ENCODE results near the gene MICAL3.

The MICAL3 gene

DNA sequence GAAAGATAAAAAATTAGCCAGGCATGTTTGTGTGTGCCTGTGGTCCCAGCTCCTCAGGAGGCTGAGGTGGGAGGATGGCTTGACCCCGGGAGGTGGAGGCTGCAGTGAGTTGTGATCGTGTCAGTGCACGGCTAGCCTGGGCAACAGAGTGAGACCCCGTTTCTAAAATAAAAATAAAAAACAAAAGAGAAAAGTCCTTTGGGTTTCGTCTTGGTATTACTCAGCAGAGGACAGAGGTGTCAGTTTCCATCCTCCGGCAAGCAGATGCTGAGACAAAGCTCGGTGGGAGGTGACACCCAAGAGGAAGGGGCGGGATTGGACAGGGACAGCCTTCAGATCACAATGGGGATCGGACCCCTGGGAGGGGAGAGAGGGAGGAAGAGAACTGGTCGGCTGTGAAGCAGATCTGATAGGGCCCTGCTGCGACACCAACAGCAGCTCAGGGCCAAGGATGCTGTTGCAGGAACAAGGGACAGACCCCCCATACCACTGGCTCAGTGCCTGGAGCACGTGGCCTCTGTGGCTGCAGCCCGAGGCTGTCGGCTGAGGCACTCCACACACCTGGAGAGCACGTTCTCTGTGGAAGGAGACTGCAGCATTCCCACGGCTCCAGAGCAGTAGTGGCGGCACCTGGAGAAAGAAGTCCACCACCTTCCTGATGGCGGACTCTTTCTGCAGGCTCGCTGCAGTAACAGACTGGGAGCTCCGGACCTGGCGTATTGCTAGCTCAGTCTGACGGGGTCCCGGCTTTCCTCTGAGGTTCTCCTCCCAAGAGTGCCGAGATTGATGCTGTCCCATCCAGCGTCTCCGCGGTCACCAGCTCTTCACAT lies 244.9 kb downstream of the MICAL3 start:
- Histone ChIP-seq H3K4me3 (ENCODE audit: low read depth, low read length) (no peak overlapping the region), H3K27me3 (ENCODE audit: insufficient read depth, low read length) (no peaks in the 10 kb centered on the region), H3K4me1 (ENCODE audit: control insufficient read depth in 1 of 2, insufficient read depth in 2 of 2, low read length in 2 of 2) (peaks cover 1 to 5% of the 10 kb centered on the region in 2 experiments), H3K9me3 (ENCODE audit: insufficient read depth, low read depth, low read length) (no peaks in the 10 kb centered on the region), H3K18ac (ENCODE audit: low read length) (no peak overlapping the region), H2AK5ac (ENCODE audit: low read length) (no peak overlapping the region), H3K23ac (ENCODE audit: low read length) (no peak overlapping the region), H3K79me2 (ENCODE audit: control insufficient read depth, insufficient read depth, low read length, poor library complexity) (no peaks in the 10 kb centered on the region), H2BK120ac (ENCODE audit: insufficient read depth, low read length, poor library complexity) (no peak overlapping the region), H3K36me3 (ENCODE audit: control insufficient read depth in 1 of 2, insufficient read depth in 2 of 2, low read length in 2 of 2) (no peaks in the 10 kb centered on the region), H3K4ac (ENCODE audit: low read depth, low read length) (no peak overlapping the region), H4K8ac (ENCODE audit: low read depth, low read length) (no peak overlapping the region), H3K79me1 (ENCODE audit: low read length) (peaks cover 2% of the 10 kb centered on the region), H4K91ac (ENCODE audit: low read depth, low read length) (no peak overlapping the region), H3K27ac (ENCODE audit: low read depth, low read length) (no peak overlapping the region), H3K9ac (ENCODE audit: low read length) (no peak overlapping the region), H2BK12ac (ENCODE audit: low read length) (no peak overlapping the region), H3K14ac (ENCODE audit: low read length) (no peak overlapping the region), H2BK5ac (ENCODE audit: low read depth, low read length, poor library complexity) (no peak overlapping the region), H2AFZ (ENCODE audit: insufficient read depth, low read length, poor library complexity) (no peak overlapping the region), H4K12ac (ENCODE audit: low read depth, low read length) (no peak overlapping the region), H3K4me2 (ENCODE audit: low read length) (no peak overlapping the region)
- no CpG with 5 or more reads among the region's 27 CpGs for WGBS (ENCODE audit: extremely low coverage, insufficient coverage, insufficient read length)
- DNase-seq: no peak

DNA sequence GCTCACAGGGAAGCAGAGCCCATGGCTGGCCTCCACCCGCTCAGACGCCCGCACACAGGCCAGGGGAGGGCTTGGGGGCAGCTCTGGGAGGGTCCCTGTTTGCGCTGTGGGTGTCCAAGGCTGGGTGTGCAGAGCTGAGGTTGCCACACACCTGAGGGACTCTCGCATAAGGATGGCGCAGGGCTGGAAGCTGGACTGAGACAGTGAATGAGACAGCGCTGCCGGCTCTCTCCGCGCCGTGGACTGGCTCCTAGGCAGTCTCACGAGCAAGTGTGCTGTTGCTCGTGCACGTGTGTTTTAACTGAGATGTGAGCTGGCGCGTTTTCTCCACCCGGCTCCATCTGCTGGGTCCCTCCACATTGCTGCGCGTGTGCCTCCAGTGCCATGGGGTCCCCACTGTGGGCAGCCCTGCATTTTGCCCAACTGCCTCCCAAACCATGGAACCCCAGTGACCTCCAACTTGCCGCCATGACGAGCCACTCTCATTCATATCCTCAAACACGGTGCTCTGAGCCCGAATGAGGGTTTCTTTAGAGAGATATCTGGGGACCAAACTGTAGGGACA lies 245.9 kb downstream of the MICAL3 start:
- no peak overlapping the region for H3K4ac ChIP-seq (ENCODE audit: low read depth, low read length)
- no peak overlapping the region for H2AK5ac ChIP-seq (ENCODE audit: low read length)
- no peak overlapping the region for H3K4me2 ChIP-seq (ENCODE audit: low read length)
- no peak overlapping the region for H2BK5ac ChIP-seq (ENCODE audit: low read depth, low read length, poor library complexity)
- H4K8ac ChIP-seq (ENCODE audit: low read depth, low read length): no peak overlapping the region
- H3K23ac ChIP-seq (ENCODE audit: low read length): no peak overlapping the region
- H3K14ac ChIP-seq (ENCODE audit: low read length): no peak overlapping the region
- no peak overlapping the region for H2BK120ac ChIP-seq (ENCODE audit: insufficient read depth, low read length, poor library complexity)
- H2BK12ac ChIP-seq (ENCODE audit: low read length): no peak overlapping the region
- H3K18ac ChIP-seq (ENCODE audit: low read length): no peak overlapping the region
- WGBS (ENCODE audit: extremely low coverage, insufficient coverage, insufficient read length): no CpG with 5 or more reads among the region's 23 CpGs
- DNase-seq: no peak
- H3K79me2 ChIP-seq (ENCODE audit: control insufficient read depth, insufficient read depth, low read length, poor library complexity): peaks cover 2% of the 10 kb centered on the region
- H2AFZ ChIP-seq (ENCODE audit: insufficient read depth, low read length, poor library complexity): no peak overlapping the region
- H3K79me1 ChIP-seq (ENCODE audit: low read length): peaks cover 2% of the 10 kb centered on the region
- no peaks in the 10 kb centered on the region for H3K9me3 ChIP-seq (ENCODE audit: insufficient read depth, low read depth, low read length)
- no peak overlapping the region for H3K9ac ChIP-seq (ENCODE audit: low read length)
- no peak overlapping the region for H4K91ac ChIP-seq (ENCODE audit: low read depth, low read length)
- no peak overlapping the region for H3K4me3 ChIP-seq (ENCODE audit: low read depth, low read length)
- no peaks in the 10 kb centered on the region for H3K36me3 ChIP-seq (ENCODE audit: control insufficient read depth in 1 of 2, insufficient read depth in 2 of 2, low read length in 2 of 2)
- peak overlapping the region; percentile 22 for H4K12ac ChIP-seq (ENCODE audit: low read depth, low read length)
- H3K27me3 ChIP-seq (ENCODE audit: insufficient read depth, low read length): no peaks in the 10 kb centered on the region
- peaks cover 4 to 7% of the 10 kb centered on the region in 2 experiments for H3K4me1 ChIP-seq (ENCODE audit: control insufficient read depth in 1 of 2, insufficient read depth in 2 of 2, low read length in 2 of 2)
- H3K27ac ChIP-seq (ENCODE audit: low read depth, low read length): no peak overlapping the region

DNA sequence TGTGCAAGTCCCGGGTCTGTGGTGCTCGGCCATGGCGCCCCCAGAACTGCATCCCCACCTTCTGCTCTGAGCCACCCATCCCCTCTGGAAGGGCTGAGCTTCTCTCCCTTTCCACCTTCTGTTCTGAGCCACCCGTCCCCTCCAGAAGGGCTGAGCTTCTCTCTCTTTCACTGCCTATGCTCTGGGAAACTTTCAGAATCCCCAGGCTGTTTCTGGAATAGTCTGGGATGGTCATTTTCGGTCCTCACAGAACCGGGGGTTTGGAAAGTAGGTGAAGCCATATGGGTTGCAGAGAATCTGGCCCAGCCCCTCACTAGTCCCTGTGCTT lies 246.7 kb downstream of the MICAL3 start:
- Histone ChIP-seq H4K91ac (ENCODE audit: low read depth, low read length) (no peak overlapping the region), H3K14ac (ENCODE audit: low read length) (no peak overlapping the region), H2BK5ac (ENCODE audit: low read depth, low read length, poor library complexity) (no peak overlapping the region), H4K8ac (ENCODE audit: low read depth, low read length) (no peak overlapping the region), H3K23ac (ENCODE audit: low read length) (no peak overlapping the region), H3K79me2 (ENCODE audit: control insufficient read depth, insufficient read depth, low read length, poor library complexity) (peaks cover 2% of the 10 kb centered on the region), H3K4me2 (ENCODE audit: low read length) (no peak overlapping the region), H3K36me3 (ENCODE audit: control insufficient read depth in 1 of 2, insufficient read depth in 2 of 2, low read length in 2 of 2) (no peaks in the 10 kb centered on the region), H3K9ac (ENCODE audit: low read length) (no peak overlapping the region), H2AFZ (ENCODE audit: insufficient read depth, low read length, poor library complexity) (no peak overlapping the region), H3K4ac (ENCODE audit: low read depth, low read length) (no peak overlapping the region), H3K4me1 (ENCODE audit: control insufficient read depth in 1 of 2, insufficient read depth in 2 of 2, low read length in 2 of 2) (peaks cover 11 to 15% of the 10 kb centered on the region in 2 experiments), H3K9me3 (ENCODE audit: insufficient read depth, low read depth, low read length) (peaks cover 1% of the 10 kb centered on the region), H3K18ac (ENCODE audit: low read length) (no peak overlapping the region), H3K27ac (ENCODE audit: low read depth, low read length) (no peak overlapping the region), H3K79me1 (ENCODE audit: low read length) (peaks cover 2% of the 10 kb centered on the region), H4K12ac (ENCODE audit: low read depth, low read length) (no peak overlapping the region), H2AK5ac (ENCODE audit: low read length) (no peak overlapping the region), H2BK120ac (ENCODE audit: insufficient read depth, low read length, poor library complexity) (no peak overlapping the region), H2BK12ac (ENCODE audit: low read length) (no peak overlapping the region), H3K27me3 (ENCODE audit: insufficient read depth, low read length) (no peaks in the 10 kb centered on the region), H3K4me3 (ENCODE audit: low read depth, low read length) (no peak overlapping the region)
- no peak for DNase-seq
- no CpG with 5 or more reads among the region's 6 CpGs for WGBS (ENCODE audit: extremely low coverage, insufficient coverage, insufficient read length)

DNA sequence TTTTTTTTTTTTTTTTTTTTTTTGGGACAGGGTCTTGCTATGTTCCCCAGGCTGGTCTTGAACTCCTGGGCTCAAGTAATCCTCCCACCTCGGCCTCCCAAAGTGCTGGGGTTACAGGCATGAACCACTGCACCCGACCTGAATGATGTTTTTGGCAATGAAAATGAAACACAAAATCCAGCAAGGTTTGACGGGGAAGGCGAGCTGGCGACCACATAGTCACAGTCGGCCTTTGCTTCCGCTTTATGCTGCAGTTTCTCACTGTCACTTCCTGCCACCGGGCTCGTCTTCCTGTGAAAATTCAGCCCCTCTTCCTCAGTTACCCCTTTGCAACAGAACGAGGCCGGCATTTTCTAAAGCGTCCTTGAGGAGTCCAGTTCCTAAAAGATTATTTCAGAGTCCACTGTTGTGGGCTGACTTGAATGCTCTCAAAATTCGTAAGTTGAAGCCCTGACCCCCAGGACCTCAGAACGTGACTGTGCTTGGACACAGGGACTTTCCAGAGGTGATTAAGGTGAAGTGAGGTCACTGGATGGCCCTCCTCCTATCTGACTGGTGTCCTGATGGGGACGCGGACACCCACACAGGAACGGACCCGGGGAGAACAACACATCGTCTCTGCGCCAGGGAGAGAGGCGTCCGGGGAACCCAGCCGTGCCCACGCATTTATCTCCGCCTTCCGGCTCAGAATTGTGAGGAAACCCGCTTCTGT lies 247.2 kb downstream of the MICAL3 start:
- peaks cover 2% of the 10 kb centered on the region for H3K9me3 ChIP-seq (ENCODE audit: insufficient read depth, low read depth, low read length)
- H2BK12ac ChIP-seq (ENCODE audit: low read length): no peak overlapping the region
- H3K23ac ChIP-seq (ENCODE audit: low read length): no peak overlapping the region
- peak; percentile 27 to 39 for DNase-seq
- no peak overlapping the region for H3K4ac ChIP-seq (ENCODE audit: low read depth, low read length)
- no peak overlapping the region for H3K4me2 ChIP-seq (ENCODE audit: low read length)
- no peak overlapping the region for H3K14ac ChIP-seq (ENCODE audit: low read length)
- peaks cover 11 to 15% of the 10 kb centered on the region in 2 experiments for H3K4me1 ChIP-seq (ENCODE audit: control insufficient read depth in 1 of 2, insufficient read depth in 2 of 2, low read length in 2 of 2)
- WGBS (ENCODE audit: extremely low coverage, insufficient coverage, insufficient read length): no CpG with 5 or more reads among the region's 27 CpGs
- H3K27me3 ChIP-seq (ENCODE audit: insufficient read depth, low read length): no peaks in the 10 kb centered on the region
- H3K4me3 ChIP-seq (ENCODE audit: low read depth, low read length): no peak overlapping the region
- H2AFZ ChIP-seq (ENCODE audit: insufficient read depth, low read length, poor library complexity): no peak overlapping the region
- peaks cover 2% of the 10 kb centered on the region for H3K79me1 ChIP-seq (ENCODE audit: low read length)
- no peak overlapping the region for H4K91ac ChIP-seq (ENCODE audit: low read depth, low read length)
- H2BK5ac ChIP-seq (ENCODE audit: low read depth, low read length, poor library complexity): no peak overlapping the region
- no peak overlapping the region for H4K12ac ChIP-seq (ENCODE audit: low read depth, low read length)
- H2BK120ac ChIP-seq (ENCODE audit: insufficient read depth, low read length, poor library complexity): no peak overlapping the region
- H3K9ac ChIP-seq (ENCODE audit: low read length): no peak overlapping the region
- H2AK5ac ChIP-seq (ENCODE audit: low read length): no peak overlapping the region
- H3K79me2 ChIP-seq (ENCODE audit: control insufficient read depth, insufficient read depth, low read length, poor library complexity): peaks cover 2% of the 10 kb centered on the region
- H3K27ac ChIP-seq (ENCODE audit: low read depth, low read length): no peak overlapping the region
- H3K36me3 ChIP-seq (ENCODE audit: control insufficient read depth in 1 of 2, insufficient read depth in 2 of 2, low read length in 2 of 2): no peaks in the 10 kb centered on the region
- H4K8ac ChIP-seq (ENCODE audit: low read depth, low read length): no peak overlapping the region
- H3K18ac ChIP-seq (ENCODE audit: low read length): no peak overlapping the region
